PC-3 (cell line): Measurements from ENCODE around the gene SNX5.

ENCODE experiments used
- CTCF ChIP-seq: fragments of 300-600 bp; sonication (generic); conservative IDR thresholded peaks from 2 replicates; pipeline ENCODE4 v1.5.1; 2017; ENCODE audit warnings: antibody characterized with exemption, low read depth, mild to moderate bottlenecking, low read length
- EZH2 ChIP-seq: fragments of 300-600 bp; sonication (generic); IDR thresholded peaks from one replicate; pipeline ENCODE4 v1.6.1; 2017; ENCODE audit warnings: antibody characterized with exemption, mild to moderate bottlenecking, low read length; ENCODE audit not compliant: unreplicated experiment
- EZH2phosphoT487 ChIP-seq: fragments of 300-600 bp; sonication (generic); IDR thresholded peaks from 2 replicates; pipeline ENCODE4 v1.6.1; 2018; ENCODE audit warnings: mild to moderate bottlenecking, antibody characterized with exemption, low read length, borderline replicate concordance

- TF ChIP-seq EZH2 (no peak), CTCF (no peak), EZH2phosphoT487 (no peak)
Measured at GRCh38 chr20:17904027-17904426, 64.6 kb downstream of the SNX5 start.
